ENCODE measurements around the gene ZSWIM5. TPM values are rescaled to one million over a fixed set of nuclear protein-coding genes. Genes with fewer than 3 reads are reported as not detected.

The ZSWIM5 gene
- total and polyA plus RNA-seq, 9 of the 15 experiments (the other 6 are each of a cell fraction or from before 2014, with no cell fraction given), result under 0.01 to 0.07 (median 0.03) TPM; not detected in 3

- no peak for TF ChIP-seq MYBL2 (IDR thresholded peaks at IDR 0.05; ENCODE audit: low read depth)
- TF ChIP-seq MYBL2 (CRISPR knock-in tag; IDR thresholded peaks at IDR 0.05; ENCODE audit: borderline replicate concordance), result no peak
- peak; percentile 97 for TF ChIP-seq DACH1 (IDR thresholded peaks at IDR 0.05; ENCODE audit: partially characterized antibody)
- TF ChIP-seq IRF2 (CRISPR knock-in tag; IDR thresholded peaks at IDR 0.05), result no peak
- peak; percentile 82; the same call in 1 of the 2 replicates for TF ChIP-seq ZBTB1 (CRISPR knock-in tag; IDR thresholded peaks at IDR 0.05; ENCODE audit: borderline replicate concordance, low read depth)
- TF ChIP-seq MEF2D (tag; conservative IDR thresholded peaks at IDR 0.05; ENCODE audit: low read depth), result no peak
- no peak for TF ChIP-seq BDP1 (IDR thresholded peaks at IDR 0.05; ENCODE audit: insufficient read depth, insufficient read length)
- TF ChIP-seq SIX5 (IDR thresholded peaks at IDR 0.05; ENCODE audit: borderline replicate concordance in 1 of 2, insufficient read depth in 1 of 2, low read depth in 1 of 2, low read length in 2 of 2), result no peak
- TF ChIP-seq ZNF561 (CRISPR knock-in tag; conservative IDR thresholded peaks at IDR 0.05), result no peak
- TF ChIP-seq POLR3G (IDR thresholded peaks at IDR 0.05; ENCODE audit: extremely low read depth, insufficient read length, insufficient replicate concordance), result no peak
- TF ChIP-seq ATF2 (CRISPR knock-in tag; IDR thresholded peaks at IDR 0.05), result no peak
- no peak for TF ChIP-seq DNMT1 (IDR thresholded peaks at IDR 0.05)
- TF ChIP-seq RFX5 (IDR thresholded peaks at IDR 0.05; ENCODE audit: low read depth, low read length), result no peak
- peak; percentile 34 for TF ChIP-seq TCF3 (CRISPR knock-in tag; IDR thresholded peaks at IDR 0.05)
- TF ChIP-seq ETV1 (tag; conservative IDR thresholded peaks at IDR 0.05; ENCODE audit: low read depth), result no peak
- no peak; the same call in none of the 2 replicates for TF ChIP-seq SOX6 (IDR thresholded peaks at IDR 0.05)
- TF ChIP-seq MEIS2 (IDR thresholded peaks at IDR 0.05; ENCODE audit: partially characterized antibody), result no peak
- TF ChIP-seq ZBTB9 (CRISPR knock-in tag; IDR thresholded peaks at IDR 0.05), result no peak
- TF ChIP-seq NR4A1 (CRISPR knock-in tag; IDR thresholded peaks at IDR 0.05), result no peak
- no peak for TF ChIP-seq NR4A1 (tag; IDR thresholded peaks at IDR 0.05)
- no peak for TF ChIP-seq ZNF79 (CRISPR knock-in tag; IDR thresholded peaks at IDR 0.05; ENCODE audit: low read depth)
- TF ChIP-seq, protein P1, sequence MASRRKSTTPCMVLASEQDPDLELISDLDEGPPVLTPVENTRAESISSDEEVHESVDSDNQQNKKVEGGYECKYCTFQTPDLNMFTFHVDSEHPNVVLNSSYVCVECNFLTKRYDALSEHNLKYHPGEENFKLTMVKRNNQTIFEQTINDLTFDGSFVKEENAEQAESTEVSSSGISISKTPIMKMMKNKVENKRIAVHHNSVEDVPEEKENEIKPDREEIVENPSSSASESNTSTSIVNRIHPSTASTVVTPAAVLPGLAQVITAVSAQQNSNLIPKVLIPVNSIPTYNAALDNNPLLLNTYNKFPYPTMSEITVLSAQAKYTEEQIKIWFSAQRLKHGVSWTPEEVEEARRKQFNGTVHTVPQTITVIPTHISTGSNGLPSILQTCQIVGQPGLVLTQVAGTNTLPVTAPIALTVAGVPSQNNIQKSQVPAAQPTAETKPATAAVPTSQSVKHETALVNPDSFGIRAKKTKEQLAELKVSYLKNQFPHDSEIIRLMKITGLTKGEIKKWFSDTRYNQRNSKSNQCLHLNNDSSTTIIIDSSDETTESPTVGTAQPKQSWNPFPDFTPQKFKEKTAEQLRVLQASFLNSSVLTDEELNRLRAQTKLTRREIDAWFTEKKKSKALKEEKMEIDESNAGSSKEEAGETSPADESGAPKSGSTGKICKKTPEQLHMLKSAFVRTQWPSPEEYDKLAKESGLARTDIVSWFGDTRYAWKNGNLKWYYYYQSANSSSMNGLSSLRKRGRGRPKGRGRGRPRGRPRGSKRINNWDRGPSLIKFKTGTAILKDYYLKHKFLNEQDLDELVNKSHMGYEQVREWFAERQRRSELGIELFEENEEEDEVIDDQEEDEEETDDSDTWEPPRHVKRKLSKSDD (conservative IDR thresholded peaks at IDR 0.05; ENCODE audit: low read length), result no peak
Measured at GRCh38 chr1:45010855-45011811, 195.3 kb downstream of the ZSWIM5 start, which contains the start of gene HECTD3 (continued).
